HG03103 (cell line): Measurements from ENCODE around the gene SRP19.
A peak's percentile ranks its signal among the peaks of the same experiment; 100 is the strongest.
"Not testable (repeated sequence)": the region's sequence is repeated elsewhere in the genome, so short reads cannot be mapped to it uniquely, and the experiment has no call there.

Experiments used
- ATAC-seq: cut with Tn5 transposase; IDR thresholded peaks from one replicate; pipeline ENCODE4 v1.9.1; 2021; ENCODE audit warnings: low read depth; ENCODE audit not compliant: unreplicated experiment

The SRP19 gene

GRCh38 chr5:112869948-112870347, 8.9 kb downstream of the SRP19 start:
- peak; percentile 64 for ATAC-seq

DNA sequence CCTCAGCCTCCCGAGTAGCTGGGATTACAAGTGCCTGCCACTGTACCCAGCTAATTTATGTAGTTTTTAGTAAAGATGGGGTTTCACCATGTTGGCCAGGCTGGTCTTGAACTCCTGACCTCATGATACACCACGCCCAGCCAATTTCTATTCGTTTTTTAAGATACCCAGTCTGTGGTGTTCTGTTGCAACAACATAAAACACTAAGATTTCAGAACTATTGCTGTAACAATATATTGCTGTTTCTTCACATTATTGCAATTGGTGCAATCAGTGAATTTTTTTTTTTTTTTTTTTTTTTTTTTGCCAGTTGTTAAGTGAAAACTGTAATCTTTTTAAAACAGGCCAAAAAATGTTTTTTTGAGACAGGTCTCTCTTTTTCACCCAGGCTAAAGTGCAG, 9.9 kb downstream of the SRP19 start:
- no peak for ATAC-seq

DNA sequence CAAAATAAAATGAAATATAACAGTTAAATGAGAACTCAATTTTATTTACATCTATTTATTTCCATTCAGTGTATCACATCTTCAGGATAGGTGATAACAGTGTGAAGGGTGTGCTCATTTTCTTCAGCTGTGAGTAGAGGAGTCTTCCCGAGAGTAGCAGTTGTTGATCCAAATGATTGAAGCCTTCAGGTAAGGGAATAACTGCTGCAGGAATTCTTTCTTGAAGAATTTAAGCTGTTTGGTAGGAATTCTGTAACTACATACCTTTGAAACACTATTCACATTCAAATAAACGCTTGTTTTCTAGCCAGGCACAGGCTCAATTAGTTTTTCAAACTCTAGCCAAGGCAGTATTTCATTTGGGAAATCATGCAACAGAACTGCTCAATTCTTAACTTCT, 15.3 kb downstream of the SRP19 start:
- no peak for ATAC-seq

GRCh38 chr5:112878101-112878500, 17.0 kb downstream of the SRP19 start:
- ATAC-seq: no peak

DNA sequence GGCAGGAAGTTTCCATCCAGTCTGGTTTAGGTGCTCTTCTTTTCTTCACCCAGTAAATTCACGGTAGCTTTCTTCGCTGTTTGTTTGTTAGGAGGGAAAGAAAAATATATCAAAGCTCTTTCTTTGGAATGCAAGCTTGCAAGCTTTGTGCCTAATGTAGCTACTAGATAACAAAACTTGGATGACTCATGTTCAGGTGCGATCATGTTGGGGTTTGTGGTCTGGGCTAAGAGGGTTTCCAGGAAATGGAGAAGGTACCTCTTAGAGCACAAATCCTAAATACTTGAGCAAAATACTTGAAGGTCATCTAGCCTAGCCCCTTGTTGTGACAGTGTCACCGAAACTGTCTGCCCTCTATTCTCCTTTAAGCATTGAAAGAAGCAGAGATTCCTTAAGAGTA, 17.7 kb downstream of the SRP19 start:
- ATAC-seq: no peak

- no peak for ATAC-seq
Measured at GRCh38 chr5:112880219-112880964, 19.3 kb downstream of the SRP19 start.

- no peak for ATAC-seq
Measured at GRCh38 chr5:112883192-112883591, 22.1 kb downstream of the SRP19 start.

DNA sequence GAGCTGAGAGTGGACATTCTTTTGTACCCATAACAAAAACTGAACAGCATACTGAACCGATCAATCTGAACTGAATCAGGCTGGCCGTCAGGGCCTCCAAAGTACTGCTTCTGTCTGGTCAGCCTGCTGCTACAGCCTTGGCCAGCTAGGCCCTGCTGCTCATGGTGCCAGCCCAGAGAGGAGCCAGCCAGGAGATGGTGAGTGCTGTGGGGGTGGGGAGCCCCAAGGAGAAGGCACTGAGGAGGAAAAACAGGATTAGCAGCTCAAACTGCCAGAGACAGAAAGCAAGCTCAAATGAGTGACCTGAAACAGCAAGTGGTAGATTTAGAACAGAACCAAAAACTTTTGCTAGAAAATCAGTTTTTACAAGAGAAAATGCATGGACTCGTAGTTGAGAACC, 23.9 kb downstream of the SRP19 start:
- ATAC-seq: no peak

DNA sequence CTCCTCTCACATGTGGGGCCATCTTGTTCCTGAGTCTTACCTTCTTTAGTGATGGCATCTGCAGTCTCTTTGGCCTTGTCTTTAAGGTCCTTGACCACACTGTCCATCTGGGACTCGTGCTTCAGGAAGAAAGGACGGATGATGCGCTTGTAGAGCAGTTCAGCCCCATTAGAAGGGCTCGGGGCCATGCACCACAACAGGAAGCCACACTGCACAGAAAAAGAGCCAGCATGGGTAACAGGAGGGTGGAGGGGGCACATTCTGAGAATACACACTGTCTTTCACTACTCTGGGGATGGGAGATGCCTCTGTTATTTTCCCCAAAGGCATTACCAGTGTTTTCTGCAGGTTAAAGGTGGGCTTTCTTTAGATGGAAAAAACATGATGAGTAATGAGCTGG, 25.9 kb downstream of the SRP19 start:
- no peak for ATAC-seq

DNA sequence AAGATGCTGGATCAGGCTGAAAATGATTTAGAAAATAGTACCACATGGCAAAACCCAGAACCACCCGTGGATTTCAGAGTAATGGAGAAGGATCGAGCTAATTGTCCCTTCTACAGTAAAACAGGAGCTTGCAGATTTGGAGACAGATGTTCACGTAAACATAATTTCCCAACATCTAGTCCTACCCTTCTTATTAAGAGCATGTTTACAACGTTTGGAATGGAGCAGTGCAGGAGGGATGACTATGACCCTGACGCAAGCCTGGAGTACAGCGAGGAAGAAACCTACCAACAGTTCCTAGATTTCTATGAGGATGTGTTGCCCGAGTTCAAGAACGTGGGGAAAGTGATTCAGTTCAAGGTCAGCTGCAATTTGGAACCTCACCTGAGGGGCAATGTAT, 31.0 kb downstream of the SRP19 start:
- ATAC-seq: not testable (repeated sequence)

DNA sequence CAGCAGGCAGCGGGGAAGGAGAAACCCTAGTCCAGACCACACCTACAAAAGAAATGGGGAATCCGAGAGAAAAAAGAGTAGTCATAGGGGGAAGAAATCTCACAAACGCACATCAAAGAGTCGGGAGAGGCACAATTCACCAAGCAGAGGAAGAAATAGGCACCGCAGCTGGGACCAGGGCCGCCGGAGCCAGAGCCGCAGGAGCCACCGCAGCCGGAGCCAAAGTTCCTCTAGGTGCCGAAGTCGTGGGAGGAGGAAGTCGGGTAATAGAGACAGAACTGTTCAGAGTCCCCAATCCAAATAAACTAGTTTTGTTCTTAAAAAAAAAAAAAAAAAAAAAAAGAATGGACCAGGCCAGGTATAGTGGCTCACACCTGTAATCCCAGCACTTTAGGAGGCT, 31.7 kb downstream of the SRP19 start:
- ATAC-seq: no peak

DNA sequence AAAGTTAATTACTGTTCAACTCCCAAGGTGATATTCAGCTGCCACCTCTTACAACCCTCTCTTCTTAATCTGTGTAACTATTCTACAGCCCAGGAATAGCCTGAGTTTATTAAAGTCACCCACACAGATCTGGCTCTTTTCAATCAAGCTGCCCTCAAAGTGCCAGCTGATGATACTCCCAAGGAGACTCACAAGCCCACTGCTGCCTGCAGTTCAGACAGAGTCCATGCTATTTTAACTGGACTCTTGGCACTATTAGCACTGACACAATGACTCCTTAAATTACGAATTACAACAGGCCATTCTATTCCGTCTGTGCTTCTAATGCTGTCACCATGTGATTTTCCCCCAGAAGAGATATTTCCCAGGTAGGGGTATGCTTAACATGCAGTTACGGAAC, 34.6 kb downstream of the SRP19 start:
- no peak for ATAC-seq

DNA sequence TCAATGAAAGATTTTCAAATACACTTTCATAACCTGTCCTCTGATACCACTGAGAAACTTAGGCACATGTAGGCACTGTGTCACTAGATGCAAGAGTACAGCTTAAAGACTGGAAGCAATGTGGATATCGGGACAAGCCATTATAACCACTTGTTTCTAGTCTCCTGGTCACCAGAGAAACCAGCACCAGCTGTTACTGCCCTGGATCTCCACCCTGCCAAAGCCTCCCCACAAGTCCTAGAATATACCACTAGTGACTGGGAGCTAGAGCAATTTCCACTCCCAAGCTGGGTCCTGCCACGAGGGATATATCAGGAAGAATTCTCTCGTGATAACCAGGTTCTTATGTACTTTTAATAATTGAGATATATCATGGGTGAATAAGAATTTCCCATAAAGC, 41.5 kb downstream of the SRP19 start:
- ATAC-seq: no peak

DNA sequence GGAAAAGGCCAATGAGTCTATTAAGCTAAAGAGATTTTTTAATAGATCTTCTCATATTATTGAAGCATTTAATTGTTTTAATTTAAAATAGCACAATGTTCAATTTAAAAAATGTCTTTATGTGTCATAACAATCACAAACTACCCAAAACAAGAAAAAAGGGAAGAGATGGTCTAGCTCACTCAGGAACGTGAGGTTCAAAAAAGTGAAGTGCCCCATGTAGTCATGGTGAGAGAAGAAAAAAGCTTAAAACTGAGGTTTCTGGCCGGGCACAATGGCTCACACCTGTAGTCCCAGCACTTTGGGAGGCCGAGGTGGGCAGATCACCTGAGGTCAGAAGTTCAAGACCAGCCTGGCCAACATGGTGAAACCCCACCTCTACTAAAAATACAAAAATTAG, 43.9 kb downstream of the SRP19 start:
- not testable (repeated sequence) for ATAC-seq

DNA sequence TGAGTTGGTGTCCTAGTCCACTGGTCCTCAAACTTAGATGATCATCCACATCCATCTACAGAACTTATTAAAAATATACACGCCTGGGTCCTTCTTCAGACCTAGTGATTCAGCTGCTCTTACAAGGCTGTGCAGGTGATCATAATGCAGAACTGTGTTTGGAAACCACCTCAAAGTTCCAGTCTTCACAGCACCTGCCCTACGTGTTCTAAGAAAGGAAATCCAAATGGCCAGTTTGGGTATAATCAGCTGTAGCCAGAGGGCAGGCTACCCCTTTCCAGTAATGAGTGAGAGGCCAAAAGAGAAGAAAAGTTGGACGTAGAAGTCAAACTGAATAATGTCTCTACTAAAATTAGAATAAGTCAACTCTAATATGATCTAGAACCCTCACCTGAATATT, 45.5 kb downstream of the SRP19 start:
- ATAC-seq: no peak

GRCh38 chr5:112907166-112907631, 46.1 kb downstream of the SRP19 start:
- ATAC-seq: no peak

DNA sequence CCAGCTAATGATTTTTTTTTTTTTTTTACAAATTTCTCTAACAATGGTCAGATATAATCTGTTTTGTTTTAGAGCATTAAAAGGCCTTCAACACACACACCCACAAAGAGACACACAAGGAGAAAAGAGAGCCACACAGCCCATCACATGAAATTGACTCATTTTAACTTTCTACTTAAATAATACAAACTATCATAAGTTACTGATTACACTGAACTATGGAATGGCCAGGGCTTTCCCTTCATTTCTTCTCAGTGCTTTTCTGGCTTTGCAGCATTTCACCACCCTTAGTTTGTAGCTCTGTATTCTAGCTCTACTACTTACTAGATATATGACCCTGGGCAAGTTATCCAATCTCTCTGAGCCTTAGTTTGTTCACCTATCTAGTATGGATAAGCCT, 47.8 kb downstream of the SRP19 start:
- no peak for ATAC-seq

GRCh38 chr5:112910529-112910928, 49.4 kb downstream of the SRP19 start:
- ATAC-seq: no peak

- ATAC-seq: no peak
Measured at GRCh38 chr5:112914584-112914983, 53.5 kb downstream of the SRP19 start.

DNA sequence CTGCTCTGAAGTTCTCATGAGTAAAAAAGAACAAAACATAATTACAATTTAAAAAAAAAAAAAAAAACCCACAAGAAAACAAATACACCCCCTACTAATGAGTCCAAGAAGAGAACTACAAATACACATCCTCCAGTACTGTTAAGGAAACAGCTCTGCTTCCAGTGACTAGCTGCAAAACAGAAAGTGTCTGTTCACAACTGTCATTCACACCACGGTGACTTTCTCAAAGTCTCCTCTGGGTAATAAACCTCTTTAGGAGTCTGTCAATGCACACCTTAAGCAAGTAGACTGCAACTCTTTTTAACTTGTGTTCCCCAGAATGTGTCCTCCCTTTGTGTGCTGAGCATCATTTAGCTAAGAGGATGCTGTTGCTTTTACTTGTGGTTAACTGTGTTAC, 54.7 kb downstream of the SRP19 start:
- ATAC-seq: no peak

DNA sequence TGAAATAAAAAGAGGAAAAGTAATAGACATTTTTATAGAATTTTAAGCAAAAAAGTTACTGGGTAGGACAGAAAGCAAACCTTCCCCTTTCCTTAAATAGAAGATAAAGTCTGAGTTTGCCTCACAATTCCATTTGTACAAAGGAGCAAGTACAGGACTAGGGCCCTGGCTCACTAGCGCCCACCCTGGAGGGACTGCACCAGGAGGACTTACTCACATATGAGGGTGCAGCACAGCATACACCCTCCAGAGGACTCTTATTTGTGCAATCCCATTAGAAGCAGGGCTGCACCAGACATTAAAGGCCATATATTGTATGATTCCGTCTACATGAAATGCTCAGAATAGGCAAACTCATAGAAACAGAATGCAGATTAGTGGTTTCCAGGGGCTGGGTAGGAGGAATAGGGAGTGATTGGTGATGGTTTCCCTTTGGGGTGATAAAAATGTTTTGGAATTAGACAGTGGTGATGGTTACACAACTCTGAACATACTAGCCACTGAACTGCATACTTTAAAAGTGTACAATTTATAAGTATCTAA, 56.4 kb downstream of the SRP19 start:
- no peak for ATAC-seq

DNA sequence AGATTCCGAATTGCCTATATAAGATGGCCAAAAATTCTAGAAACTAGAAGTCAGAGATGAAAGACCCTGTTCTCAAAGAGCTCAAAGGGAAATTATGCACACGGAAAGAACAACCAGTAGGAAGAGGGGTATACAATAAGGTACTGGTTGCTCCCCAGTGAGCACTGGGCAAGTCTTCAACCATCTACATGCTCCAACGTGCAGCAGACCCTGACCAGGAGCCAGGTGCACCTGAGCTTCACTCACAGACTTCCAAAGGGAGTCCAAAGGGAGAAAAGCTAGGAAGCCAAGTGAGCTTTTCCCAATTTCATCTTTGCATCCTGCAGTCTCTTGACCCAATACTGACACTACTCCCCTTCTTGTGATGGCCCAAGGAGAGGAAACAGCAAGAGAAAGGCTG, 57.0 kb downstream of the SRP19 start:
- ATAC-seq: no peak

DNA sequence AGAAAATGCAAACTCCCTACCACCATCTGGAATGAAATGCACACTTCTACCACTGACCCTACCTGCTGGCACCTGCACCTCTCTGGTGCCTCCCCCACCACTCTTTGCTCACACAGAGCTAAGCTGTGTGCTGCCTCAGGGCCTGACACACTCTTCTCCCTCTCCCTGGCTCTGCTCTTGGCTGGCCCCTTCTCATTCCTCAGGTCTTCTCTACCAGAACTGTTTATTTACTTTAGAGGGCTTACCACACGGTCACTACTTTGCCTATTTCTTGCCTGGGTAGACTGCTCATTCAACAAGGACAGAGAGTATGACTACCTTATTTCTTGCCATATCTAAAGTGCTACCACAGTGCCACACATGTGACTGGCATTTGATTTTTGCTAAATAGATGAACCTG, 57.6 kb downstream of the SRP19 start:
- ATAC-seq: no peak
